ENCODE results near the gene C1GALT1. TPM values are rescaled to one million over a fixed set of nuclear protein-coding genes. Genes with fewer than 3 reads are reported as not detected.

The C1GALT1 gene
- total RNA-seq, 1 experiment from 2014 or later: 52.2 TPM

DNA sequence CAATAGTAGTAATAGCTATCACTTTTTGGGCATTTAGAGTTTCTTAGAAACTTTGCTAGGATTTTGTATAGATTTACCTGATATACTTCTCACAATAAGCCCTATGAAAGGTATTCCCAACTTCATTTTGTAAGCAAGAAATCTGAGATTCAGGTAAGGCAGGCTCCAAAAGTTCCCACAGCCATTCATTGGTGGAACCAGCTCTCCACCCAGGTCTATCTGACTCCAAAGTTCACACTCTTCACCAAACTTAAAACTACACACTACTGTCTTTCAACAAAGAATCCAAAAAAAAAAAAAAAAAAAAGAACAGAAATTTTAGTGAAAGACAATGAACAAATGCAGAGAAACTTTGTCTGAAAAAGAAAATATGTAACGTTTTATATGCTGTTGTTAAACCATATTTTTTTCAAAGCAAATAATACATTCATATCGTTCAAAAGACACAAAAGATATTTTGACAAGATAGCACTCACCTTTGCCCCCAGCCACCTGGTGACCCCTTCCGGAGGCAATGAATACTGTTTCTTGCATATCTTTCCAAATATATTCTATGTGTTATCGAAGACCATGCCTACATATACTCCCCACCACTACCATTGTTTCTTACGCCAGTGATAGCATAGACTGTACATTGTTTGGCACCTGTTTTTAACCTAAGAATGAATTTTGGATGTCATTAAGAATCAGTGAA is 108.2 kb downstream of the C1GALT1 start:
- Histone ChIP-seq H3K27me3 (replicated peaks; ENCODE audit: control insufficient read depth, insufficient read depth, low read length) (no peaks in the 10 kb centered on the region), H3K36me3 (ENCODE audit: control insufficient read depth, insufficient read depth, low read length) (no peaks in the 10 kb centered on the region), H3K4me3 (ENCODE audit: low read depth, low read length) (no peak overlapping the region), H3K4me1 (peaks cover 37% of the 10 kb centered on the region), H3K9me3 (peaks cover 14% of the 10 kb centered on the region; the same call in 1 of the 2 replicates)
- intact Hi-C loops (cut with micrococcal nuclease; ENCODE audit: unreplicated experiment): no loop called here
- peaks cover 7% of the 10 kb centered on the region for H3K36me3 Mint-ChIP-seq (ENCODE audit: insufficient read depth, unreplicated experiment)
- peaks cover 18% of the 10 kb centered on the region for H3K9me3 Mint-ChIP-seq (ENCODE audit: unreplicated experiment)
- no peaks in the 10 kb centered on the region for H3K27me3 Mint-ChIP-seq (ENCODE audit: insufficient read depth, unreplicated experiment)
- TF ChIP-seq, protein P1, sequence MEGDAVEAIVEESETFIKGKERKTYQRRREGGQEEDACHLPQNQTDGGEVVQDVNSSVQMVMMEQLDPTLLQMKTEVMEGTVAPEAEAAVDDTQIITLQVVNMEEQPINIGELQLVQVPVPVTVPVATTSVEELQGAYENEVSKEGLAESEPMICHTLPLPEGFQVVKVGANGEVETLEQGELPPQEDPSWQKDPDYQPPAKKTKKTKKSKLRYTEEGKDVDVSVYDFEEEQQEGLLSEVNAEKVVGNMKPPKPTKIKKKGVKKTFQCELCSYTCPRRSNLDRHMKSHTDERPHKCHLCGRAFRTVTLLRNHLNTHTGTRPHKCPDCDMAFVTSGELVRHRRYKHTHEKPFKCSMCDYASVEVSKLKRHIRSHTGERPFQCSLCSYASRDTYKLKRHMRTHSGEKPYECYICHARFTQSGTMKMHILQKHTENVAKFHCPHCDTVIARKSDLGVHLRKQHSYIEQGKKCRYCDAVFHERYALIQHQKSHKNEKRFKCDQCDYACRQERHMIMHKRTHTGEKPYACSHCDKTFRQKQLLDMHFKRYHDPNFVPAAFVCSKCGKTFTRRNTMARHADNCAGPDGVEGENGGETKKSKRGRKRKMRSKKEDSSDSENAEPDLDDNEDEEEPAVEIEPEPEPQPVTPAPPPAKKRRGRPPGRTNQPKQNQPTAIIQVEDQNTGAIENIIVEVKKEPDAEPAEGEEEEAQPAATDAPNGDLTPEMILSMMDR (IDR thresholded peaks at IDR 0.05; ENCODE audit: insufficient read depth in 1 of 2, low read depth in 1 of 2, low read length in 1 of 2, severe bottlenecking in 1 of 2, unreplicated experiment in 1 of 2): peak in 1 of 2 experiments; percentile 9
- POLR2A ChIA-PET: no interaction called here
- peaks cover 31% of the 10 kb centered on the region for H3K4me1 Mint-ChIP-seq (ENCODE audit: low read depth, unreplicated experiment)
- H3K27ac Mint-ChIP-seq (ENCODE audit: unreplicated experiment): no peak overlapping the region
- H3K4me3 Mint-ChIP-seq (ENCODE audit: unreplicated experiment): no peak overlapping the region
- DNase-seq: peak in 1 of 2 experiments; percentile 24
- CTCF ChIA-PET: interaction anchor here (0.6 to 0.7 kb wide), 3 partner anchors 12 to 134 kb away, joined by 3 to 7 read pairs (median 6); no protein-coding TSS in a partner anchor
- BruUV-seq (replicated peaks): no TSS peak

DNA sequence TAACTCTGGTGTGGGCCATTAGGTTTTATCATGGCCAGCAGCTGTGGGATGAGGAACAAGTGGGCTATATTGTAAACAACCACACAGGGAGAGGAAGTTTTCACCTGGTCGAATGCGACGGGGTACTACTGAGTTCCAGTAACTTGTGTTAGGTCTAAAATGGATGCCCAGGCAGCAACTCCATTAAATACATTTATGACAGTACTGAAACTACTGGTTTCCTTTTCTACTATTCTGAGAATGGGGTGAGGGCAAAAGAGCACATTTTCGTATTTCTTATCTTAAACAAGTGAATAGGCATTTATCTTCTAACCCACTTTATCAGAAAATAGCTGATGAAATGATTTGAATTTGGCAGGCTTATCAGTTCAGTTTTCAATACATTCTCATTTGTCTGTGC is 109.7 kb downstream of the C1GALT1 start:
- Mint-ChIP-seq H3K4me1 (ENCODE audit: low read depth, unreplicated experiment) (peaks cover 31% of the 10 kb centered on the region), H3K27ac (ENCODE audit: unreplicated experiment) (peak overlapping the region; percentile 66), H3K4me3 (ENCODE audit: unreplicated experiment) (no peak overlapping the region), H3K9me3 (ENCODE audit: unreplicated experiment) (peaks cover 7% of the 10 kb centered on the region), H3K27me3 (ENCODE audit: insufficient read depth, unreplicated experiment) (no peaks in the 10 kb centered on the region), H3K36me3 (ENCODE audit: insufficient read depth, unreplicated experiment) (peaks cover 7% of the 10 kb centered on the region)
- TF ChIP-seq, protein P1 (IDR thresholded peaks at IDR 0.05; ENCODE audit: insufficient read depth in 1 of 2, low read depth in 1 of 2, low read length in 1 of 2, severe bottlenecking in 1 of 2, unreplicated experiment in 1 of 2): no peak
- BruUV-seq (replicated peaks): no TSS peak
- peaks cover 37% of the 10 kb centered on the region for H3K4me1 ChIP-seq
- peaks cover under 1% of the 10 kb centered on the region; the same call in 1 of the 2 replicates for H3K9me3 ChIP-seq
- intact Hi-C loops (cut with micrococcal nuclease; ENCODE audit: unreplicated experiment): no loop called here
- no peaks in the 10 kb centered on the region for H3K27me3 ChIP-seq (replicated peaks; ENCODE audit: control insufficient read depth, insufficient read depth, low read length)
- CTCF ChIA-PET: no interaction called here
- DNase-seq: no peak
- no peaks in the 10 kb centered on the region for H3K36me3 ChIP-seq (ENCODE audit: control insufficient read depth, insufficient read depth, low read length)
- no peak overlapping the region for H3K4me3 ChIP-seq (ENCODE audit: low read depth, low read length)
- POLR2A ChIA-PET: no interaction called here

DNA sequence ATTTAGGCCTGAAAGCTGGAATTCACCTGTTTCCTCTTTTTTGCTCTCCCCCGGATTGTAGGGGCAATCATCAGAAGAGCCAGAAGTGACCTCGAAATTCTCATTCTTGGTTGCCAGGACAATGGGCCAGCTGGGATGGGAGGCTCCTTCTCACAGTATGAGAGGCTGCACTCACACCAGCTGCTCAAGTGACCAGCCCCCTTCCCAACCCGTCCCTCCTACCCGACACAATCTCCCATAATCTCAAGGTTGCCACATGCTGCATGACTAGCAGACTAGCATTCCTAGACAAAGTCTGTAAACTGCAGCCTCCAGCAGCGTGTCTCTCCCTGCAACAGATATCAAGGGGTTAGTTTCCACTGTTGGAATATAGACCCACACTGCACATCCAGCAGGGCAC is 110.3 kb downstream of the C1GALT1 start:
- no peaks in the 10 kb centered on the region for H3K9me3 ChIP-seq
- H3K9me3 Mint-ChIP-seq (ENCODE audit: unreplicated experiment): peaks cover 2% of the 10 kb centered on the region
- no peaks in the 10 kb centered on the region for H3K27me3 Mint-ChIP-seq (ENCODE audit: insufficient read depth, unreplicated experiment)
- H3K27ac Mint-ChIP-seq (ENCODE audit: unreplicated experiment): peak overlapping the region; percentile 56
- DNase-seq: no peak
- peaks cover 7% of the 10 kb centered on the region for H3K36me3 Mint-ChIP-seq (ENCODE audit: insufficient read depth, unreplicated experiment)
- peaks cover 37% of the 10 kb centered on the region for H3K4me1 ChIP-seq
- ChIA-PET CTCF (no interaction called here), POLR2A (no interaction called here)
- no peaks in the 10 kb centered on the region for H3K27me3 ChIP-seq (replicated peaks; ENCODE audit: control insufficient read depth, insufficient read depth, low read length)
- peaks cover 31% of the 10 kb centered on the region for H3K4me1 Mint-ChIP-seq (ENCODE audit: low read depth, unreplicated experiment)
- no peak overlapping the region for H3K4me3 ChIP-seq (ENCODE audit: low read depth, low read length)
- H3K4me3 Mint-ChIP-seq (ENCODE audit: unreplicated experiment): peak overlapping the region; percentile 28
- H3K36me3 ChIP-seq (ENCODE audit: control insufficient read depth, insufficient read depth, low read length): no peaks in the 10 kb centered on the region
- TF ChIP-seq, protein P1 (IDR thresholded peaks at IDR 0.05; ENCODE audit: insufficient read depth in 1 of 2, low read depth in 1 of 2, low read length in 1 of 2, severe bottlenecking in 1 of 2, unreplicated experiment in 1 of 2): no peak
- no TSS peak for BruUV-seq (replicated peaks)
- intact Hi-C loops (cut with micrococcal nuclease; ENCODE audit: unreplicated experiment): no loop called here

Measured in Caco-2 (cell line).